HG03135 (cell line): ENCODE data around the gene TSPAN17.

ENCODE experiments used
- ATAC-seq: cut with Tn5 transposase; IDR thresholded peaks from one replicate; pipeline ENCODE4 v1.9.1; 2021; ENCODE audit warnings: mild to moderate bottlenecking, moderate library complexity; ENCODE audit not compliant: unreplicated experiment

Gene TSPAN17

DNA sequence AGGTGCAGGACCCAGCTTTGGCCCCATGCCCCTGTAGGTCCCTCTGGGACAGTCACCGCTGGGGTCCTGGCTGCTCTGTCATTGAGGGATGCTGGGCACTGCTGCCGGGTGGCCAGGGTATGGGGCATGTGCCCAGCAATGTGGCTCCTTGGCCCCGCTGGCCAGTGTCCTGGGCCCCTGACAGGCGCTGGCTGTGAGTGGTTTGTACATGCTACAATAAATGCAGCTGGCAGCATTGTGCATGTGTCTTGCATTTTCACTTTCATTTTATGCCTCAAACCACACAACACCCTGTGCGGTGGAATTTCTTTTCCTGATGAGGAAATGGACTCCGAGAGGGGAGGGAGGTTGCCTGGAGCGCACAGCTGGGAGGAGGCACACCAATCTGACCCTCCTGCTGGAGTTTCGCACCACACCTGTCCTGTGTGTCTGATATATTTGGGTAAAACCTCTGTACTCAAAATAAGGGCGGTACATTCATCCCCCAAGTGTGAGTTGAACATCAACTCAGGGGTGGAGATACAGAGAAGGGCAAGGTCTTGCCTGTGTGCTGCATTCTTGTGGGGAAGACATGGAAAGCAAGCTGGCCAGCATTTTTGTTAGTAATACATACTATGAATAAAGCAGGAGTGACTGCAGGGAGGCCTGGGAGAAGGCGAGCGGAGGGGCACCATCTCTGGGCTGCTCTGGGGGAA lies 11.7 kb downstream of the TSPAN17 start:
- ATAC-seq: no peak

DNA sequence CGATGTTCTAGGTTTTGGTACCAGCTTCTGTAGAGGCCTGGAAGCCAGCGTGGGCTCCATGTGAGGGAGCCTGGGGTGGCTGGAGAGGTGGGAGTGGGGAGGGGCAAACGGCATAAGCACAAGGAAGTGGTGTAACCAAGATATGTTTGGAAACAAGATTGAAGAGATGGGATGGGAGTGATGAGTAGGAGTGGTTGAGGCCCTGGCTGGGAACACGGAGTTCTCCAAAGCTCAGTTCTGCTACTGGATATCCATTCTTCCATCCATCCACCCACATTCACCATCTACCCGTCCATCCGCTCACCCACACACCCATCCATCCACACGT lies 12.2 kb downstream of the TSPAN17 start:
- ATAC-seq: no peak

DNA sequence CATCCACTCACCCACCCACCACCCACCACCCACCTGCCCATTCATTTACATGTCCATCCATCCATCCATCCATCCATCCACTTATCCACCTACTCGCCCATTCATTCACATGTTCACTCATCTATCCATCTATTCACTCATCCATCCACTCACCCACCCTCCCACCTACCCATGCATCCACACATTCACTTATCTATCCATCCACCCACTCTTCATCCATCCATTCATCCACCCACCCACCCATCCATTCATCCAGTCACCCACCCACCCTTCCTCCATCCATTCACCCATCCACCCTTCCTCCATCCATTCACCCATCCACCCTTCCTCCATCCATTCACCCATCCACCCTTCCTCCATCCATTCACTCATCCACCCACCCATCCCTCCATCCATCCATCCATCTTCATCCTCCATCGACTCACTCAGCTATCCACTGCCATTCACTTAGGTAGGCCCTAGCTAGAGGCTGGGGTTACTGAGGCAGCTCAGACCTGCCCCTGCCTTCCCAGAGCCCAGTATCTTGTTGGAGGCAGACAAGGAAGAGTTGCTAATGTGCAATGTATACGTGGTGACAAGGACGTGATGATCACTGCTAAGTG lies 12.7 kb downstream of the TSPAN17 start:
- no peak for ATAC-seq

DNA sequence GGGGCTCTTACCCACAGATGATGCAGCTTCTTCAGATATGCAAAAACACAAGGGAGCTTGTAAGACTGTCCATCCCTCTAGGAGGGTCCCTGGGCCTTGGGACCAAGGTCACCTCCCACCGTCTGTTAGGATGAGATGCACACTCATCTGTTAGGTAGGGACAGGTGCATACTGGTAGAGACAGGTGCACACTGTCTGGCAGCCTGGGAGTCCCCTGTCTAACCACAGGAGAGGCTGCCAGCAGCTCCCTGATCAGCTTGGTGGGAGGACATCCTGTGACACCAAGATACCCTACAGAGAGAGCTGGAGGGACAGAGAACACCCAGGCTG lies 13.2 kb downstream of the TSPAN17 start:
- ATAC-seq: peak; percentile 31

DNA sequence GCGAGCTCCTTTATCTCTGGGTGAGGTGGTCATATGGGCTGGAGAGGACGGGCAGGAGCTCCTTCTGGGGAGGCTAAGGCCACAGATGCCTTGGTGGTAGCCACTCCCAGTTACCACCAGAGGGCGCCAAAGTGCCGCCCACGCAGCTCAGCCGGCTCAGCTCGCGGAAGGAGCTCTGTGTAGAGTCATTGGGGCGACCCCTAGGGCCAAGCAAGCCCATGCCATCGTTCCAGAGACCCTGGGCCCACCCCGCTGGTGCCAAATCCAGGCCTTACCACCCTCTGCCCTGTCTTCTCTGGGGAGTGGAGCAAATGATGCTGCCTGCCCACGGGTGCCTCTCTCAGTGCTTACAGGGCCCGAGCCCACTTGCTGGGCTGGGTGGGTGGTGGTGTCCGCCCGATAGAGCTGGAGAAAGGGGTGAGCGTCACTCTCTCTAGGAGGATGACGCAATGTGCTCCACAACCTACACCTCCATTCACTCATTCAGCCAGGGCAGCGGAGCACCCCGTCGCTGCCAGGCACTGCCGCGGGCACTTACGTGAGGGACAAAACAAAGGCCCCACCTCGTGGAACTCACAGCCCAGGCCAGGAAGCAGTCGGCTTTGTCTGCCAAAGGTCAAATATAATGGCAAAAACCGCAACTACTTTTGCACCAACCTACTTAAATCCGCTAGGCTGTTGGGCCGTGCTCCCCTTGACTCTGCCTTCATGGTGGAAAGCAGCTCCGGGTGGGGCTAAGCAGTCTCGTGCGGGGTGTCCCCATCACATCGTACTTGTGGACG lies 13.8 kb downstream of the TSPAN17 start:
- ATAC-seq: peak; percentile 55

DNA sequence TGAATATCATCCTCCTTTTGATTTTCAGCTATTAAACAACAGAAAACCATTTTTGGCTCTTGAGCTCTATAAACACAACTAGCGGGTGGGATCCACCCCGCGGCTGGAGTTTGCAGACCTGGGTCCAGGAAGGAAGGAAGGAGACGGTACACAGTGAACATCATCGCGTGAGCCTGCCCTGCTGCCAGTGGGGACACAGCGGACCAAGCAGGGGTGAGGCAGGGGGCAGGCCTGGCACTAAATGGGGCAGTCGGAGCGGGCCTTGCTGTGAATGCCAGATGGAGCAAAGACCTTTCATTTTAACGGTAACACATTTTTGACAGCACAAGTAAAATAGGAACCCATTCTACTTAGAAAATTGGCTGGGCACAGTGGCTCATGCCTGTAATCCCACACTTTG lies 14.4 kb downstream of the TSPAN17 start:
- ATAC-seq: no peak

DNA sequence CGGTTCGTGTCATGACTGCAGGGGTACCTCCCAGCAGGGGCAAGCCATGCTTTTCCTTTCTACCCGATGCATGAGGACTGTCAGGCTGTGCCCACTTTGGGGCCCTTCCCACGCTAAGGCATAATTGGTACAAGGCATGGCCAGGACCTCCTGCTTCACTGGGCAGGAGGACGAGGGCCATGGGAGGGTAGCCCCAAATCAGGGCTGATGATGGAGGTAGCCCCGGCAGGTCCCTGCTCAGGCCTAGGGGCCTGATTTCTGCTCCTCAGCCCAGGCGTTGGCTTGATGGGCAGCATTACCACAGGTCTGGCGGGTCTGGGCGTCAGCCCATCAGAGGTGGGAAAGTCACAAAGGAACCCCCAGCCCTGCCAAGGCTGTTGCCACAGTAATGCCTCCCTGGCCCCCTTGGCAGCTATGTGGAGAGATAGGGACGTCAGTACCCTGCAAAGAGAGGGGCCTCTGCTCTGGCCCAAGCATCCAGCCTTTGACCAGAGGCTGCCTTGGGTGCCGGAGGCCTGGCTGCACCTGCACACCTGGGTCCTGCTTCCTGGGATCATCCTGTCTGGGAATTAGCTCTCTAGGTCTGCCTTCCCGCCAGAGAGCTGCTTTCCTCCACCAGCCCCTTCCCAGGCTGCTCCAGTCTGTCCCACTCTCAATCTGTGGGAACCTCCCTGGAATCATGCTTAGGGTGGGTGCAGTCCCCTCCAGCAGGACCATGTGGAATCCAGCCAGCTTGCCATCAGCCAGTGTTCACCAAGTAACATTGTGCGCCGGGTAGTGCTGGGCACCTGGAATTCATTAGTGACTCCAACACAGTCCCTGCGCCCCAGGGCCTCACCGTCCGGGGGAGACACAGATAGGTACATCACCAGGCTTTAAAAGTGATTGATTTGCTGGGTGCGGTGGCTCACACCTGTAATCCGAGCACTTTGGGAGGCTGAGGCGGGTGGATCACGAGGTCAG lies 15.4 kb downstream of the TSPAN17 start:
- ATAC-seq: no peak

DNA sequence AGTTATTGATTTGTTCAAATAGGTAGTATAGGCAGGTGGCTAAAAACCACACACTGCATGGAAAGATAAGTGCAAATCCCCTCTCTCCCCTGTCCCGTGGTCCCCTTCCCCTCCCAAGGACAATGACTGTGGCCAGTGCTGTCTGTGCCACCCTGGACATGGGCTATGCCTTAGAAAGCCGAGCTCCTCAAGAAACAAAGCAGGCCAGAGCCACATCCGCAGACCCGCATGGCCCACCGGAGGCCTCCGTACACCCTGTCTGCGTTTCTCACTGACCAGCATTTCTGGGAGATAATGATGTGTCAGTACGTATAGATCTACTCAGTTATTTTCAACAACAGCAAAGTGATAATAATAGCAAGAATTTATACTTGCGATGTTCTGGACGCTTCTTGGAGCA lies 16.3 kb downstream of the TSPAN17 start:
- no peak for ATAC-seq

DNA sequence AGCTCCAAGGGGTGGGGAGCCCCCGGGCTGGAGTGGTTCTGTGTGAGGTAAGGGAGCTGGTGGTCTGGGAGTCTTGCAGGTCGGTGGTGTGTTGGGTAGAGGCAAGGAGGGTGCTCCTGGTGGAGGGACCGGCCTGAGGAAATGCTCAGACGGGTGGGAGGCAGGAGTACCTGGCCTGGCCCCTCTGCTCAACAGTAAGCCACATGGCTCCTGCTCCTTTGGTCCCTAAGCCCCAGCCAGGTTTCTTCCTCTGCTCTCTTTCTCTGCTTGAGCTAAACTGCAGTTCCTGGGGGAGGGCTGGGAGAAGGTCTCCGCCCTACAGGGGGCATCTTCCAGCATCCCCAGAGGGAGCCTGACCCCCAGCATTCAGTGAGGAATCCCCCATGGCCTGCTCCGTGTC lies 17.2 kb downstream of the TSPAN17 start:
- ATAC-seq: no peak

DNA sequence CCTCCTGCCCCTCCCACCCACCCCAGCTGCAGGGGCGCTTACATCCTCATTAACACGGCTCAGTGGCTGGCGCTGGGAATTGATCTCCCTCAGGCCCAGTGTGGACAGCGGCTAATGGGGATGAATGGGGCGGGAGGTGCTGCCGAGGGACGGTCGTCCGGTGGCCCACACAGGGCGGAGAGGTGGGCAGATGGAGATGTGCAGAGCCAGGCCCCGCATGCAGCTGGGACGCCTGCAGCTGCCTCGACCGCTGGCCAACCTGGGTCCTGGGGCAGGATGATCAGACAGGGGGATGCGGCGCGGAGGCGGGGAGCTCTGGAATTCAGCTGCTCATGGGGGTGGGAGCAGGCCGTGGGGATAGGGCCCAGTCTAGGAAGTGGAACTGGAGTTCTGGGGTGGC lies 17.6 kb downstream of the TSPAN17 start:
- no peak for ATAC-seq

DNA sequence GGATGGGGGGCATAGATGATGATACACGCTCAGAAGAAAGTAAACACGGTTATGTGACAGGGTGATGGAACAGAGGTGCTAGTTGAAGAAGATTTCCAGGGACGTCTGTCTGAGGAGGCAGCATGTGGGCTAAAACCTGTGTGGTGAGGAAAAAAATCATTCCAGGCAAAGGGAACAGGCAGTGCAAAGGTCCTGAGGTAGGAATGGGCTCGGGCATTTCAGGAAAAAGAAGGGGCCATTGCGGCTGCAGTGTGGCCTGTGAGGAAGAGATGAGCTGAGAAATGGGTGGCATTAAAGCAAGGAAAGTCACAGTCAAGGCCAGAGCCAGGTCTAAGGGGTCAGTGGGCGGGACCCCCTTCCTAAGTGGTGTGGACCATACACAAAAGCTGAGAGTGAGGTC lies 18.2 kb downstream of the TSPAN17 start:
- ATAC-seq: no peak

DNA sequence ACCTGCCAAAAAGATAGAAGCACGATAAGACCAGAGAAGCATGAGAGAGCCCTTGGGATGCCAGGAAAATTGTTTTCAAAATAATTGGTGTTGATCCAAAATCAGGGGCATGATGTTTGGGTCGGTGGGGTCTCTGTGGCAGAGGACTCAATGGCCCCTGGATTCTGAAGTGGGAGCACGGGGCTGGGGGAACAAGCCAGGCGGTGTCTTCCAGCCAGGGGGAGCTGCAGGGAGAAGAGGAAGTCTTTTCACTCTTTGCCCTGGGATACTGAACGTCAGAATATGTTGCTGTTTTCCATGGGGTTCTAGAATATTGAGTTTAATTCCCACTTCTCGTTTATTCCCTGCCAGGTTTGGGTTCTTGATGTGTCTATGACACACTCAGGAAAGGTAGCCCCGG lies 20.4 kb downstream of the TSPAN17 start:
- no peak for ATAC-seq

DNA sequence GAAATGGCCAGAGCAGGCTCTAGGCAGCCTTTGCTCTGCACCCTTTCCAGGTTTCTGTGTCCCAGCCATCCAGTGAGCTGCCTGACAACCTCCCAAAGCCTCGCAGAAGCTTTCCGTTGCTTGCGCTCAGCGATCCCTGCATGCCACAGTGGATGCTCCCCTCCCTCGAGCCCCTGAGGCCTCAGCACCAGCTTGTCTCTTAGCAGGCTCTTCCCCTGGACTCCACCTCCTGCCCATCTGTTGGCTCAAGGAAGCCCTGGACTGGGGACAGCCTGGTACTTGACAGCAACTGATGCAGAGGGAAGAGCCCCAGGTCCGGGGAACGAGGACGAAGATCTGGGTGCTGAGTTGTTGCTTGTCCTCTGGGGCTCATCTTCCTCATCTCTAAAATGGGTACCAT lies 23.2 kb downstream of the TSPAN17 start:
- ATAC-seq: no peak

DNA sequence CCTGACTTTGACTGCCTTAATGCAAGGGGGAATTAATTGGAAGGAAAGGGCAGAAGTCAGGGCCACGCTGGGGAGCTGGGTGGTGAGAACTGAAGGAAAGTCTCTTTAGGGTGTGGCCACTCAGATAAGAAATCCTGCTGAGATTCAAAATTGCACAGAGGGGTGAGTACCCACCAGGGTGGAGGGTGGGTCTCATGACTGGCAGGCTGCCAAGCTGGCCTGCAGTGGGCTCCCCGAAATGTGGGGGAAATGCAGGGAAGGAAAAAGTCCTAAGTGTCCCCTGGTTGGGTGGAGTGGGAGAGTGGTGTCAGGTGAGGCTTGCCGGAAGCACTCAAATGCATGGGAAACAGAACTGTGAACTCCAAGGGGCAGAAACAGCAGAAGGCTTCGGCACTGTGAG lies 24.1 kb downstream of the TSPAN17 start:
- no peak for ATAC-seq

DNA sequence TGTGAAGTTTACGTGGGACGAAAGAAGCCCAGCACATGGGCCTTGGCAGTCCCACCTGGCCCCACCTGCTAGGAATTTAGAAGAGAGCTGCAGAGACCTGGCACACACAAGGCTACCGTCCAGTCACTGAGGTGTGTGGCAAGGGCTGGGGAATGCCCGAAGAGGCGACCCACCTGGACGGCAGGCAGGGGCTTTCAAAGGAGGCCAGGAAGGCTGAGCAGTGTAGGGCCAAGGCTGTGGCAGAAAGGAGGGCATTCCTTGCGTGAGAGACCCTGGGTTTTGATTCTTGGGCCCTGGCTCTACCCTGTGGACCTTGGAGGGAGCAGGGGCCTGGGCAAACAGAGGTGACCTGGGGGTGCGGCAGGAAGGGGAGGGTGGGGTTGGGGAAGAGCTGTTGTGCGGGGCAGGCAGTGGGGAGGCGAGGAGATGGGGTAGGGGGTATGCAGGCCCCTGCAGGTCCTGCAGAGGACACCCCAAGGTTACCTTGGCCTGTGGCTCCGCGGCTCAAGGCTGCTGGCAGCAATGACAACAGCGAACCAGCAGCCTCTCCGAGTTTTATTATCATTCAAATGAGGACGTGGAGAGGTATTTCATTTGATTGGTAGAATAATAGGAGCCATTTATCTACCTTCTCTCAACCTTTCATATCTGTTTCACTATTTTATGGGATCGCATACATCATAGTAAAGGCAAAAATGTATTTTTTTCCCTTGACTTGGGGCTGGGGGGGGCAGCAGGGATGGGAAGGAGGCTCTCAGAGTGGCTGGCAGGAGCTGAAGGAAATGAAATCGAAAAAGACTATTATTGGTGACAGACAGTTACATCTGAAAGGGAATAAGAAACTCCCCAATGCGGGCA lies 24.8 kb downstream of the TSPAN17 start:
- ATAC-seq: no peak

DNA sequence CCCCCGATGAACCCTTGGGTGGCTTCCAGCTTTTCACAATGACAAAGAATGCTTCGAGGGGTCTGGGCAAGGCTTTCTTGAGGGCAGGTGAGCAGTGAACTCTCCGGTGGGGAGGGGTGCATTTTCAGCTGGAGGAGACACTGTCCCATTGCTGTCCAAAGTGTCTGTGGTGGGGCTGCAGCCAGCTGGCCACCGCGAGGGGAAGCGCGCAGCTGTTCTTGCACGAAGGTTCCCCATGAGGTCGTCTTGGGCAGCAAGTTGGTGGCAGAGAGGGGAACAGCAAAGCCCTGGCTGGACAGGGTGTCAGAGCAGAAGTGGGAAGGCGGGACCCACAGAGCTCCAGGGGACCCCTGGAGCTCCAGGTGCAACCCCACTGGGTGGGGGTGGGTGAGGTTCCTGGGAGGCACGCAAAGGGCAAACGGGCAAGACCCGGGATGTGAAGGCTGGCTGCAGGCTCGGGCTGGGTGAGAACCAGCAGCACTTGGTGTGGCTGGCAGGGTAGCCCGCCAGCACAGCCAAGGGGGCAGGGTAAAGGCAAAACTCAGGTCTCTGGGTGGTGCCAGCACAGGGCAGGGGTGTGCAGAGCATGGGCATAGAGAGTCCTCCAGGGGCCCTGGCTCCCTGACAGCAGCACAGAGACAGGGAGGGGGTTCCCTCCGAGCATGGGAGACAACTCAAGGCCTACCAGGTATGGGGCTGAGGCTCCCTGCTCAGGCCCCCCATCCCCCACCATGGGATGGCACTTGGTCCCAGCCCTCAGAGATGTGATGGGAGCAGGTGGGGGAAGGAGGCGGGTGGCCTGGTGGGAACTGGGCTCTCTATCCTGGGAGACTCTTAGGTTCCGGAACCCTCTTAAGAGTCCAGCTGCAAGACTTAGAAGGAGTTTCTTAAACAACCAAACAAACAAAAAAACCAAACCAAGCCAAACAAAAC lies 26.6 kb downstream of the TSPAN17 start:
- ATAC-seq: no peak

DNA sequence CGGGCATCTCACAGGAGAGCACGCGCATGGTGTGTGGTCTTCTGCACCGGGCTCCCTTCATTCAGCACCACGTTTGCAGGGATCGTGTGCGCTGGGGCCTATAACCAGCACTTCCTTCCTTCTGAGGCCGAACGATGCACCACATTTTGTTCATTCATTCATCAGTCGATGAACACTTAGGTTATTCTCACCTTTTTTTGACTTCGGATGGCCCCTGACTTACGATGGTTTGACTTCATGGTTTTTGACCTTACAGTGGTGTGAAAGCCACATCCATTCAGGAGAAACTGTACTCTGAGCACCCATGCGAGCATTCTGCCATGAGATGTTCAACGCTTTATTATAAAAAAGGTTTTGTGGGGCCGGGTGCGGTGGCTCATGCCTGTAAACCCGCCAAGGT lies 27.5 kb downstream of the TSPAN17 start:
- no peak for ATAC-seq

DNA sequence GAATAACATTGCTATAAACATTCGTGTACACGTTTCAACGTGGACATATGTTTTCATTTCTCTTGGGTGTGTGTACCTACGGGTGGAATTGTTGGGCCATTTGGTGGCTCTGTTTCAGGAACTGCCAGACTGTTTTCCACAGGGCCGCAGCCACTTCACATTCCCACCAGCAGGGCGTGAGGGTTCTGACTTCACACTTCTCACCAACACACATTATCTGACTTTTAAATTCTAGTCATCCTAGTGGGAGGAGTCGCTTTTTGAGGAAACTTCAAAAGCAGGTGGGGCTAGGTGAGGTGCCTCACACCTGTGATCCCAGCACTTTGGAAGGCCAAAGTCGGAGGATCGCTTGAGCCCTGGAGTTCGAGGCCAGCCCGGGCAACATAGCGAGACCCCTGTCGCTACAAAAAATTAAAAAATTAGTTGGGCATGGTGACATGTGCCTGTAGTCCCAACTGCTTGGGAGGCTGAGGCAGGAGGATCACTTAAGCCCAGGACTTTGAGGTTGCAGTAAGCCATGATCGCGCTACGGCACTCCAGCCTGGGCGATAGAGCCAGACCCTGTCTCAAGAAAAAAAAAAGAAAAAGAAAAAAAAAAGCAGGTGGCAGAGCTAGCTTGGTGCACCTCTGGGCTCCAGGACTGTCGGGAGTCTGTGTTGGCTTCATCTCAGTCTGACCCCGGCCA lies 28.5 kb downstream of the TSPAN17 start:
- ATAC-seq: no peak

DNA sequence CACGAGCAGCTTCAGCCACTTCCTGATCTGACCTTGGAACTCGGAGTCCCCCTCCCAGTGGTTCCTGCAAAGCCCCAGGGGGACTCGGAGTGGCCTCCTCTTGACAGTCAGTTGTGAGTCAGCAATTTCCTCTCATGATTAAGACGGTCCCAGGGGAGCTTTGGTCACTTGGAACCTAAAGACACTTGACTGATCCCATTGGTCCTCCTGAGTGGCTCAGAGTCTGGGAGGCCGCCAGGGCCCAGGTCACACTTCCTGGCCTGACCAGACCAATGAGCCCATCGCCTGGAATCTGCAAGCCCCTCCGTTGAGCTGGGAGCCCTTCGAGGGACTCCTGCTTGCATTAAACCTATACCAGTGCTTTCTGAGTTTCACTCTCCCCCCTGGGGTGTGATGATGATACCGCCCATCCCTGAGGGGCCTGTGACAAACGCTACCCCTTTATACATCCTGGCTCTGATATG lies 29.1 kb downstream of the TSPAN17 start:
- peak; percentile 67 for ATAC-seq
